HCT116 (cell line): Measurements from ENCODE around the gene MGRN1. TPM values are rescaled to one million over a fixed set of nuclear protein-coding genes. Genes with fewer than 3 reads are reported as not detected.
A peak's percentile ranks its signal among the peaks of the same experiment; 100 is the strongest.

Experiments
- ATAC-seq: fragments of 200-7000 bp; cut with Tn5 transposase; 2 replicates; pipeline ENCODE4 v1.9.1; 2020; ENCODE audit warnings: mild to moderate bottlenecking, moderate library complexity
- BruUV-seq: library from RNA; stranded (reverse); fragments of 400-500 nt; replicated peaks from 2 replicates; lab custom pipeline; 2021; lab: Mats Ljungman, UMichigan
- CTCF ChIA-PET: fragments of 300-600 bp; sonication (Branson Sonifier 250); formaldehyde crosslinking; loops from one replicate; lab custom pipeline; 2021; ENCODE audit warnings: antibody characterized with exemption; lab: Charles Lee
- POLR2A ChIA-PET: fragments of 300-600, 350-600 bp; sonication (Branson Sonifier 250); formaldehyde crosslinking; loops from one replicate; lab custom pipeline; 2021; ENCODE audit warnings: antibody characterized with exemption; lab: Charles Lee
- RAD21 ChIA-PET, 2 experiments: fragments of 300-600 bp; sonication (Branson Sonifier 250); formaldehyde crosslinking; loops; one replicate each; lab custom pipeline; 2023; ENCODE audit warnings: low total read pairs in 2 of 2; ENCODE audit not compliant: uncharacterized antibody in 2 of 2, unreplicated experiment in 2 of 2, low non-redundant PET in 1 of 2; lab: Charles Lee
- DNase-seq: peaks from one replicate; pipeline ENCODE4 v3.0.0-alpha.2; 2010; ENCODE audit warnings: low read depth, low spot score
- H2AFZ ChIP-seq: fragments of 200-600 bp; shearing (Covaris generic), sonication (generic); 2 replicates; pipeline ENCODE4 v1.6.1; 2017; ENCODE audit warnings: low read depth, mixed run types, mixed read lengths, antibody characterized with exemption, low read length; ENCODE audit not compliant: poor library complexity, severe bottlenecking
- H3K27ac ChIP-seq: 2 replicates; pipeline ENCODE4 v1.5.1; 2012; ENCODE audit warnings: low read depth, low read length
- H3K27me3 ChIP-seq: fragments of 200-600 bp; sonication (generic); 2 replicates; pipeline ENCODE4 v1.6.1; 2016; ENCODE audit warnings: mixed run types, low read length, mixed read lengths; ENCODE audit not compliant: insufficient read depth
- H3K36me3 ChIP-seq, 2 experiments: fragments of 200-500 bp in 1 of 2; fragments of 200-600 bp in 1 of 2; sonication (Bioruptor generic) in 1 of 2; sonication (generic) in 1 of 2; 2 replicates each; pipeline versions ENCODE4 v1.5.1 to v1.6.1; 2014 to 2016; ENCODE audit warnings: low read length in 2 of 2, inconsistent platforms in 1 of 2, mixed read lengths in 1 of 2, mixed run types in 1 of 2; ENCODE audit not compliant: insufficient read depth in 2 of 2, control insufficient read depth in 1 of 2
- H3K4me1 ChIP-seq, 2 experiments: fragments of 200-600 bp in 1 of 2; sonication (generic) in 1 of 2; 2 replicates each; pipeline versions ENCODE4 v1.5.1 to v1.6.1; 2012 to 2017; ENCODE audit warnings: low read length in 2 of 2, inconsistent platforms in 1 of 2, mild to moderate bottlenecking in 1 of 2, mixed read lengths in 1 of 2, mixed run types in 1 of 2, moderate library complexity in 1 of 2; ENCODE audit not compliant: insufficient read depth in 2 of 2, control insufficient read depth in 1 of 2
- H3K4me2 ChIP-seq: fragments of 200-600 bp; sonication (generic); 2 replicates; pipeline ENCODE4 v1.6.1; 2017; ENCODE audit warnings: mixed run types, low read length, mixed read lengths
- H3K4me3 ChIP-seq, 2 experiments: fragments of 200-600 bp in 1 of 2; sonication (generic) in 1 of 2; replicated peaks in 1 of 2; 2 replicates each; pipeline ENCODE4 v1.5.1; 2011 to 2016; ENCODE audit warnings: low read length in 2 of 2, control low read depth in 1 of 2, low read depth in 1 of 2, mild to moderate bottlenecking in 1 of 2, mixed read lengths in 1 of 2, mixed run types in 1 of 2
- H3K79me2 ChIP-seq: fragments of 200-600 bp; sonication (generic); 2 replicates; pipeline ENCODE4 v1.6.1; 2017; ENCODE audit warnings: mild to moderate bottlenecking, mixed run types, low read length, moderate library complexity, mixed read lengths; ENCODE audit not compliant: insufficient read depth
- H3K9ac ChIP-seq: fragments of 200-600 bp; sonication (generic); 2 replicates; pipeline ENCODE4 v1.6.1; 2016; ENCODE audit warnings: low read length, mixed read lengths
- H3K9me2 ChIP-seq: fragments of 200-600 bp; sonication (generic), shearing (Covaris generic); 2 replicates; pipeline ENCODE4 v1.6.1; 2017; ENCODE audit warnings: mixed run types, mild to moderate bottlenecking, moderate library complexity; ENCODE audit not compliant: insufficient read depth
- H3K9me3 ChIP-seq, 2 experiments: fragments of 200-500 bp in 1 of 2; fragments of 200-600 bp in 1 of 2; sonication (Bioruptor generic) in 1 of 2; sonication (generic) in 1 of 2; 2 replicates each; pipeline ENCODE4 v1.6.1; 2014 to 2017; ENCODE audit warnings: low read length in 2 of 2, mixed read lengths in 2 of 2, inconsistent platforms in 1 of 2, low read depth in 1 of 2, mild to moderate bottlenecking in 1 of 2, mixed run types in 1 of 2, moderate library complexity in 1 of 2; ENCODE audit not compliant: control insufficient read depth in 1 of 2, insufficient read depth in 1 of 2
- H4K20me1 ChIP-seq: fragments of 200-600 bp; sonication (generic), shearing (Covaris generic); 2 replicates; pipeline ENCODE4 v1.6.1; 2017; ENCODE audit warnings: mixed run types, mild to moderate bottlenecking, moderate library complexity; ENCODE audit not compliant: insufficient read depth
- CEBPB ChIP-seq: IDR thresholded peaks from 2 replicates; pipeline ENCODE4 v1.6.1; 2012; ENCODE audit warnings: low read depth
- CTCF ChIP-seq, 3 experiments: fragments of 200-600 bp in 1 of 3; sonication (generic) in 1 of 3; IDR thresholded peaks in 2 of 3; conservative IDR thresholded peaks in 1 of 3; 2 replicates each; pipeline ENCODE4 v1.5.1; 2012 to 2017; ENCODE audit warnings: low read depth in 2 of 3, low read length in 2 of 3, antibody characterized with exemption in 1 of 3, borderline replicate concordance in 1 of 3, control low read depth in 1 of 3, mild to moderate bottlenecking in 1 of 3, mixed read lengths in 1 of 3, mixed run types in 1 of 3, moderate library complexity in 1 of 3; ENCODE audit not compliant: insufficient read depth in 1 of 3
- EZH2phosphoT487 ChIP-seq: fragments of 200-600 bp; IDR thresholded peaks from 2 replicates; pipeline ENCODE4 v1.6.1; 2018; ENCODE audit warnings: antibody characterized with exemption, borderline replicate concordance
- RAD21 ChIP-seq: IDR thresholded peaks from 2 replicates; pipeline ENCODE4 v1.6.1; 2012; ENCODE audit warnings: low read depth, mild to moderate bottlenecking
- SIN3A ChIP-seq: IDR thresholded peaks from 2 replicates; pipeline ENCODE4 v1.6.1; 2012; ENCODE audit warnings: low read depth
- SP1 ChIP-seq: IDR thresholded peaks from 2 replicates; pipeline ENCODE4 v1.6.1; 2012; ENCODE audit warnings: low read depth
- SRF ChIP-seq: IDR thresholded peaks from 2 replicates; pipeline ENCODE4 v1.6.1; 2012; ENCODE audit warnings: low read depth
- TCF7L2 ChIP-seq: IDR thresholded peaks from 2 replicates; pipeline ENCODE4 v1.7.0; 2011; ENCODE audit warnings: borderline replicate concordance, inconsistent platforms; ENCODE audit not compliant: insufficient read depth, insufficient read length; ENCODE audit errors: extremely low read depth
- ZFX ChIP-seq: fragments of 450-650 bp; IDR thresholded peaks from 2 replicates; pipeline ENCODE4 v1.6.1; 2017
- intact Hi-C: fragments of 100-400 bp; cut with micrococcal nuclease; formaldehyde crosslinking; loops from 2 replicates; pipeline ENCODE4 v1.10.0; 2022
- total RNA-seq: library from RNA; stranded (reverse); gene quantifications from one replicate; pipeline ENCODE4 v1.2.1, GENCODE V29; 2021; ENCODE audit not compliant: unreplicated experiment
- TF ChIP-seq, protein P1 (sequence below): IDR thresholded peaks from 2 replicates; pipeline ENCODE4 v1.6.1; 2012

The MGRN1 gene
- total RNA-seq, 1 experiment from 2014 or later, result 50.6 TPM

- Histone ChIP-seq H2AFZ (no peak overlapping the region), H3K36me3 (peaks cover 0 to 7% of the 10 kb centered on the region in 2 experiments; a peak in 1 of 4 replicates), H3K4me3 (no peak overlapping the region), H4K20me1 (no peaks in the 10 kb centered on the region), H3K27me3 (no peaks in the 10 kb centered on the region), H3K27ac (no peak overlapping the region), H3K9me3 (no peaks in the 10 kb centered on the region), H3K9ac (no peak overlapping the region), H3K4me2 (no peak overlapping the region), H3K79me2 (no peaks in the 10 kb centered on the region), H3K9me2 (no peaks in the 10 kb centered on the region), H3K4me1 (no peaks in the 10 kb centered on the region)
- ChIA-PET RAD21 (no interaction called here), CTCF (interaction anchor here (0.7 kb wide), 1 partner anchor 58 kb away, joined by 3 read pairs; the partner anchor contains the start of gene MGRN1), POLR2A (no interaction called here)
- no peak for TF ChIP-seq CEBPB
- TF ChIP-seq CTCF (IDR thresholded peaks at IDR 0.05 in 2 of 3, conservative IDR thresholded peaks at IDR 0.05 in 1 of 3; ENCODE audit: borderline replicate concordance in 1 of 3, insufficient read depth in 1 of 3, low read depth in 2 of 3, low read length in 2 of 3), result peak; percentile 20 to 60 (median 59); a peak in 4 of 6 replicates
- no peak for TF ChIP-seq SP1
- TF ChIP-seq RAD21, result 0 out of 2 replicates have a peak, but pooled peaks have one; percentile 28
- ATAC-seq (peak; percentile 76), DNase-seq (no peak)
- intact Hi-C loops, result no loop called here
- no TSS peak for BruUV-seq
These were observed 58.1 kb downstream of the MGRN1 start for GRCh38 chr16:4682616-4683254.

- H3K27ac ChIP-seq, result no peak overlapping the region
- no peak overlapping the region for H3K9ac ChIP-seq
- H3K9me2 ChIP-seq, result no peaks in the 10 kb centered on the region
- no peaks in the 10 kb centered on the region for H3K9me3 ChIP-seq
- peaks cover 0 to 7% of the 10 kb centered on the region in 2 experiments; a peak in 1 of 4 replicates for H3K36me3 ChIP-seq
- H3K4me3 ChIP-seq, result no peak overlapping the region
- POLR2A ChIA-PET, result no interaction called here
- no peaks in the 10 kb centered on the region for H3K79me2 ChIP-seq
- no peak for DNase-seq
- no peak overlapping the region for H3K4me2 ChIP-seq
- BruUV-seq, result no TSS peak
- TF ChIP-seq SIN3A, result no peak
- TF ChIP-seq TCF7L2, result no peak
- no peak for TF ChIP-seq SRF
- no peak for TF ChIP-seq EZH2phosphoT487
- no peak for TF ChIP-seq ZFX
- TF ChIP-seq, protein P1, sequence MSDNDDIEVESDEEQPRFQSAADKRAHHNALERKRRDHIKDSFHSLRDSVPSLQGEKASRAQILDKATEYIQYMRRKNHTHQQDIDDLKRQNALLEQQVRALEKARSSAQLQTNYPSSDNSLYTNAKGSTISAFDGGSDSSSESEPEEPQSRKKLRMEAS, result no peak
- no peak for TF ChIP-seq CTCF (IDR thresholded peaks at IDR 0.05 in 2 of 3, conservative IDR thresholded peaks at IDR 0.05 in 1 of 3; ENCODE audit: borderline replicate concordance in 1 of 3, insufficient read depth in 1 of 3, low read depth in 2 of 3, low read length in 2 of 3)
- TF ChIP-seq, all 23 proteins: peak for 0
- no peak; the same call in 1 of the 2 replicates for ATAC-seq
- H3K27me3 ChIP-seq, result no peaks in the 10 kb centered on the region
- ChIA-PET CTCF (interaction anchor here (0.7 kb wide), 1 partner anchor 59 kb away, joined by 3 read pairs; the partner anchor contains the start of gene MGRN1), RAD21 (no interaction called here)
- H4K20me1 ChIP-seq, result no peaks in the 10 kb centered on the region
- H2AFZ ChIP-seq, result no peak overlapping the region
- no peaks in the 10 kb centered on the region for H3K4me1 ChIP-seq
- intact Hi-C loops, result no loop called here
These were observed 58.8 kb downstream of the MGRN1 start for GRCh38 chr16:4683255-4684057.
